Stimulated activated naive B cell treated with anti-CD40 and anti-IgM and Interleukin-4, amounts not matched to agents 10 μg/mL and 1 μg/mL and 100 μg/mL, for 72 hours (primary cell): ENCODE data around the gene RNF167.
A peak's percentile ranks its signal among the peaks of the same experiment; 100 is the strongest.
"Not testable (repeated sequence)": the region's sequence is repeated elsewhere in the genome, so short reads cannot be mapped to it uniquely, and the experiment has no call there.

Experiments
- ATAC-seq, 2 donors: fragments of 150-1000 bp; cut with Tn5 transposase; replicated peaks; 2 replicates each; pipeline ENCODE4 v1.10.0; 2021; ENCODE audit warnings: moderate library complexity in 1 of 2
- DNase-seq: peaks from one replicate; pipeline ENCODE4 v3.0.0; 2021
- H3K27ac Mint-ChIP-seq: one replicate; pipeline ENCODE4 v1.8.0; 2022; ENCODE audit warnings: mild to moderate bottlenecking, mixed read lengths
- H3K27me3 Mint-ChIP-seq, 2 donors: one replicate each; pipeline ENCODE4 v1.8.0; 2022; ENCODE audit warnings: mixed read lengths in 2 of 2
- H3K36me3 Mint-ChIP-seq, 2 donors: one replicate each; pipeline ENCODE4 v1.8.0; 2022; ENCODE audit warnings: mixed read lengths in 2 of 2, mild to moderate bottlenecking in 1 of 2
- H3K4me1 Mint-ChIP-seq, 2 donors: one replicate each; pipeline ENCODE4 v1.8.0; 2022; ENCODE audit warnings: mixed read lengths in 2 of 2, mild to moderate bottlenecking in 1 of 2
- H3K4me3 Mint-ChIP-seq, 2 donors: one replicate each; pipeline ENCODE4 v1.8.0; 2022; ENCODE audit warnings: mild to moderate bottlenecking in 2 of 2, mixed read lengths in 2 of 2, moderate library complexity in 1 of 2
- H3K9me3 Mint-ChIP-seq, 2 donors: one replicate each; pipeline ENCODE4 v1.8.0; 2022; ENCODE audit warnings: mixed read lengths in 2 of 2, mild to moderate bottlenecking in 1 of 2

Gene RNF167

GRCh38 chr17:4919511-4920047 lies 20.5 kb upstream of the RNF167 start:
- no peaks in the 10 kb centered on the region for H3K4me1 Mint-ChIP-seq
- no peak overlapping the region for H3K4me3 Mint-ChIP-seq
- H3K27me3 Mint-ChIP-seq: no peaks in the 10 kb centered on the region
- no peaks in the 10 kb centered on the region for H3K9me3 Mint-ChIP-seq
- H3K36me3 Mint-ChIP-seq: peaks cover 0 to 2% of the 10 kb centered on the region in 2 donors
- ATAC-seq (no peak), DNase-seq (no peak)
- H3K27ac Mint-ChIP-seq: no peak overlapping the region

- no peak for DNase-seq
- H3K9me3 Mint-ChIP-seq: no peaks in the 10 kb centered on the region
- no peak for ATAC-seq
- H3K36me3 Mint-ChIP-seq: peaks cover 0 to 2% of the 10 kb centered on the region in 2 donors
- no peak overlapping the region for H3K4me3 Mint-ChIP-seq
- no peak overlapping the region for H3K27ac Mint-ChIP-seq
- H3K27me3 Mint-ChIP-seq: no peaks in the 10 kb centered on the region
- H3K4me1 Mint-ChIP-seq: no peaks in the 10 kb centered on the region
Observed at GRCh38 chr17:4920351-4921048, 19.6 kb upstream of the RNF167 start.

GRCh38 chr17:4921320-4921719 lies 18.7 kb upstream of the RNF167 start:
- H3K9me3 Mint-ChIP-seq: no peaks in the 10 kb centered on the region
- no peak overlapping the region for H3K4me3 Mint-ChIP-seq
- peaks cover 0 to under 1% of the 10 kb centered on the region in 2 donors for H3K4me1 Mint-ChIP-seq
- ATAC-seq (no peak), DNase-seq (no peak)
- no peaks in the 10 kb centered on the region for H3K27me3 Mint-ChIP-seq
- peaks cover under 1 to 2% of the 10 kb centered on the region in 2 donors for H3K36me3 Mint-ChIP-seq
- no peak overlapping the region for H3K27ac Mint-ChIP-seq

GRCh38 chr17:4926577-4927335 lies 13.3 kb upstream of the RNF167 start:
- ATAC-seq, DNase-seq, H3K9me3 Mint-ChIP-seq, H3K27ac Mint-ChIP-seq, H3K4me3 Mint-ChIP-seq, H3K27me3 Mint-ChIP-seq: not testable (repeated sequence)
- H3K4me1 Mint-ChIP-seq: peaks cover 12 to 14% of the 10 kb centered on the region in 2 donors
- H3K36me3 Mint-ChIP-seq: peaks cover 21 to 31% of the 10 kb centered on the region in 2 donors

GRCh38 chr17:4928881-4929280 lies 11.2 kb upstream of the RNF167 start:
- H3K4me3 Mint-ChIP-seq: no peak overlapping the region
- no peaks in the 10 kb centered on the region for H3K9me3 Mint-ChIP-seq
- DNase-seq (no peak), ATAC-seq (no peak)
- H3K27ac Mint-ChIP-seq: no peak overlapping the region
- peaks cover 22 to 42% of the 10 kb centered on the region in 2 donors for H3K36me3 Mint-ChIP-seq
- H3K27me3 Mint-ChIP-seq: peaks cover 9 to 14% of the 10 kb centered on the region in 2 donors
- peaks cover 26 to 36% of the 10 kb centered on the region in 2 donors for H3K4me1 Mint-ChIP-seq

DNA sequence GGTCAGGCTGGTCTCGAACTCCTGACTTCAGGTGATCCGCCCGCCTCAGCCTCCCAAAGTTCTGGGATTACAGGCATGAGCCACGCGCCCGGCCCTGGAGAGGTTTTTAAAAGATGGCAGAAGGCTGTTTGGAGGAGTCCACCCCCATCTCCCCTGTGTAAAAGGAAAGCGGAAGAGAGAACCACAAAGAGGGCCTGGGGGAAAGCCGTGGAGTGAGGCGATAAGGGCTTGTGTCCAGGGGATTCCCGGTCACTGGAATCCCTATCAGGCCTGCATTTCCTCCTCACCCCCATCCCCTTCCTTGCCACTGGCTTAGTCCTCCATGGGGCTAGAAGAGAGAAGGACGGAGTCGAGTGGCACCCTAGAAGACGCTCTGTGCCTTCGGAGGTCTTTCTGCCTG lies 8.1 kb upstream of the RNF167 start, which contains the start of gene GP1BA:
GP1BA (plus strand) TSS at position 315 of the 400 bp plus-strand sequence. CDS start 328 bp downstream, outside the sequence.
- H3K4me1 Mint-ChIP-seq: peaks cover 32 to 49% of the 10 kb centered on the region in 2 donors
- H3K36me3 Mint-ChIP-seq: peaks cover 38 to 60% of the 10 kb centered on the region in 2 donors
- peak within 1 kb of the TSS; percentile 75 for H3K27ac Mint-ChIP-seq
- DNase-seq (no peak), ATAC-seq (peak; percentile 58 to 81)
- H3K4me3 Mint-ChIP-seq: peak within 1 kb of the TSS; percentile 26 to 54
- H3K27me3 Mint-ChIP-seq: peaks cover 17 to 21% of the 10 kb centered on the region in 2 donors
- no peaks in the 10 kb centered on the region for H3K9me3 Mint-ChIP-seq

DNA sequence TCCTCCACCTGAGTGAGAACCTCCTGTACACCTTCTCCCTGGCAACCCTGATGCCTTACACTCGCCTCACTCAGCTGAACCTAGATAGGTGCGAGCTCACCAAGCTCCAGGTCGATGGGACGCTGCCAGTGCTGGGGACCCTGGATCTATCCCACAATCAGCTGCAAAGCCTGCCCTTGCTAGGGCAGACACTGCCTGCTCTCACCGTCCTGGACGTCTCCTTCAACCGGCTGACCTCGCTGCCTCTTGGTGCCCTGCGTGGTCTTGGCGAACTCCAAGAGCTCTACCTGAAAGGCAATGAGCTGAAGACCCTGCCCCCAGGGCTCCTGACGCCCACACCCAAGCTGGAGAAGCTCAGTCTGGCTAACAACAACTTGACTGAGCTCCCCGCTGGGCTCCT lies 7.3 kb upstream of the RNF167 start:
- no peak overlapping the region for H3K4me3 Mint-ChIP-seq
- peaks cover 43 to 68% of the 10 kb centered on the region in 2 donors for H3K36me3 Mint-ChIP-seq
- DNase-seq (no peak), ATAC-seq (peak in 1 of 2 donors; percentile 33)
- peaks cover 34 to 54% of the 10 kb centered on the region in 2 donors for H3K4me1 Mint-ChIP-seq
- H3K27ac Mint-ChIP-seq: no peak overlapping the region
- no peaks in the 10 kb centered on the region for H3K9me3 Mint-ChIP-seq
- peaks cover 17 to 21% of the 10 kb centered on the region in 2 donors for H3K27me3 Mint-ChIP-seq

GRCh38 chr17:4933646-4934045 lies 6.4 kb upstream of the RNF167 start:
- Mint-ChIP-seq H3K27me3 (peaks cover 17 to 21% of the 10 kb centered on the region in 2 donors), H3K36me3 (peaks cover 40 to 69% of the 10 kb centered on the region in 2 donors), H3K27ac (no peak overlapping the region), H3K4me1 (peaks cover 40 to 61% of the 10 kb centered on the region in 2 donors), H3K4me3 (peak overlapping the region; percentile 1 to 10), H3K9me3 (no peaks in the 10 kb centered on the region)
- DNase-seq: no peak
- no peak for ATAC-seq

GRCh38 chr17:4934173-4934979 lies 5.7 kb upstream of the RNF167 start:
- peaks cover 42 to 67% of the 10 kb centered on the region in 2 donors for H3K4me1 Mint-ChIP-seq
- peak overlapping the region; percentile 49 for H3K27ac Mint-ChIP-seq
- no peak for DNase-seq
- ATAC-seq: peak; percentile 33 to 45
- H3K9me3 Mint-ChIP-seq: no peaks in the 10 kb centered on the region
- peaks cover 17 to 21% of the 10 kb centered on the region in 2 donors for H3K27me3 Mint-ChIP-seq
- peaks cover 37 to 67% of the 10 kb centered on the region in 2 donors for H3K36me3 Mint-ChIP-seq
- peak overlapping the region; percentile 1 to 10 for H3K4me3 Mint-ChIP-seq

GRCh38 chr17:4935650-4936049 lies 4.4 kb upstream of the RNF167 start:
- H3K4me3 Mint-ChIP-seq: no peak overlapping the region
- no peaks in the 10 kb centered on the region for H3K9me3 Mint-ChIP-seq
- H3K27ac Mint-ChIP-seq: no peak overlapping the region
- peaks cover 34 to 61% of the 10 kb centered on the region in 2 donors for H3K36me3 Mint-ChIP-seq
- ATAC-seq: no peak
- peaks cover 41 to 66% of the 10 kb centered on the region in 2 donors for H3K4me1 Mint-ChIP-seq
- DNase-seq: no peak
- H3K27me3 Mint-ChIP-seq: peaks cover 17 to 21% of the 10 kb centered on the region in 2 donors

DNA sequence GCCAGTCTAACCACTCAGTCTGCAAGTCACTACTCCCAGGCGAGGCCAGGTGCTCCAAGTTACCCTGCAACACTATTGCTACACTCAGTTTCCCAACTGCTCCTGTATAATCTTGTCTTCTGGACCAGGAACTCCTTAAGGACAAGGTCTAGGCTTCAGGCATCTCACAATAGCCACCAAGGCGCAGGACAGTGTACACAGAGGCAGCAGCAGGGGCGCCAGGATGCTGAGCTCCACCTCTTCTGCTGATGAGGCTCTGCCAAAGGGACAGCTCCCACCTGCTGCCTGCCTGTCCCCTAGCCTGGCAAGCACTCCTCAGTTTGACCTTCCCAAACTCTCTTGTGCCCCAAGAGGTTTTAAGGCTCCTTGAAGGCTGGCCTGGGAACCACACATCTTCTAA lies 3.6 kb upstream of the RNF167 start:
- no peak for ATAC-seq
- H3K27ac Mint-ChIP-seq: peak overlapping the region; percentile 52
- H3K4me1 Mint-ChIP-seq: peaks cover 41 to 66% of the 10 kb centered on the region in 2 donors
- no peak overlapping the region for H3K4me3 Mint-ChIP-seq
- H3K36me3 Mint-ChIP-seq: peaks cover 35 to 61% of the 10 kb centered on the region in 2 donors
- DNase-seq: no peak
- H3K27me3 Mint-ChIP-seq: peaks cover 17 to 21% of the 10 kb centered on the region in 2 donors
- H3K9me3 Mint-ChIP-seq: no peaks in the 10 kb centered on the region

DNA sequence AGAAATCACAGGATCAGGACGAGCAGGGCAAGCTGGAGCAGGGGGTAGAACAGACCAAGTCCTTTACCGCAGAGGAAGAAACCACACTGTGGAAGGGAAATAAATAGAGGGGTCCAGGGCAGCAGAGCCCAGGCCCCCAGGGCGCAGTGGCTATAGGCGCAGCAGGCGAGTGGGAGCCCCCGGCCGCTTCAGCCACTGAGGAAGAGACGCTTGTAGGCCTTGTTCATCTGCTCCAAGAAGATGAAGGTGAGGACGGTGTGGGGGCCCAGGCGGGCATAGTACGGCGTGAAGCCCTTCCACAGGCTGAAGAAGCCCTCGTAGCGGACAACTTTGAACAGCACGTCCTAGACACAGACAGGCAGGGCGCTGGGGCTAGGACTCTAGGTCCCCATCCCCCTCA lies 2.5 kb upstream of the RNF167 start:
- peaks cover 40 to 65% of the 10 kb centered on the region in 2 donors for H3K36me3 Mint-ChIP-seq
- no peaks in the 10 kb centered on the region for H3K9me3 Mint-ChIP-seq
- peaks cover 17 to 20% of the 10 kb centered on the region in 2 donors for H3K27me3 Mint-ChIP-seq
- ATAC-seq: no peak
- no peak overlapping the region for H3K4me3 Mint-ChIP-seq
- H3K27ac Mint-ChIP-seq: no peak overlapping the region
- peaks cover 45 to 66% of the 10 kb centered on the region in 2 donors for H3K4me1 Mint-ChIP-seq
- no peak for DNase-seq

- Mint-ChIP-seq H3K27me3 (peaks cover 15 to 16% of the 10 kb centered on the region in 2 donors), H3K9me3 (no peaks in the 10 kb centered on the region), H3K4me1 (peaks cover 45 to 66% of the 10 kb centered on the region in 2 donors), H3K4me3 (peak overlapping the region; percentile 81 to 82), H3K27ac (peak overlapping the region; percentile 49), H3K36me3 (peaks cover 40 to 70% of the 10 kb centered on the region in 2 donors)
- ATAC-seq: no peak
- DNase-seq: no peak
Observed at GRCh38 chr17:4938069-4938491, 2.0 kb upstream of the RNF167 start.
